H1 (cell line): ENCODE results near the gene MAGEB3. TPM values are rescaled to one million over a fixed set of nuclear protein-coding genes. Genes with fewer than 3 reads are reported as not detected.

Experiments used
- CTCF ChIA-PET: fragments of 300-600 bp; sonication (Branson Sonifier 250); formaldehyde crosslinking; loops from one replicate; lab custom pipeline; 2021; ENCODE audit not compliant: partially characterized antibody; lab: Charles Lee
- POLR2A ChIA-PET: fragments of 300-600 bp; sonication (Branson Sonifier 250); formaldehyde crosslinking; loops from one replicate; lab custom pipeline; 2021; ENCODE audit warnings: inconsistent platforms; ENCODE audit not compliant: partially characterized antibody; lab: Charles Lee
- DNase-seq, 2 experiments: peaks; one replicate each; pipeline versions ENCODE4 v3.0.0 to v3.0.0-alpha.2; 2010 to 2022; ENCODE audit warnings: low spot score in 2 of 2, low read depth in 1 of 2, mixed read lengths in 1 of 2
- FAIRE-seq: peaks from 2 replicates; lab custom pipeline; 2011; peaks lifted over from hg19 to GRCh38; lab: Jason Lieb, UNC
- H2AFZ ChIP-seq: 2 replicates; pipeline ENCODE4 v1.8.1; 2012; ENCODE audit warnings: low read length, inconsistent platforms
- H2AK5ac ChIP-seq: 2 replicates; pipeline ENCODE4 v1.6.1; 2013; ENCODE audit warnings: low read depth, low read length
- H2BK120ac ChIP-seq: replicated peaks from 2 replicates; pipeline ENCODE3; 2013; ENCODE audit warnings: low read depth, low read length, inconsistent platforms
- H2BK12ac ChIP-seq: 2 replicates; pipeline ENCODE4 v1.6.1; 2013; ENCODE audit warnings: low read depth, low read length
- H2BK15ac ChIP-seq: 2 replicates; pipeline ENCODE4 v1.6.1; 2013; ENCODE audit warnings: low read length
- H2BK20ac ChIP-seq: 2 replicates; pipeline ENCODE4 v1.6.1; 2013; ENCODE audit warnings: low read length
- H2BK5ac ChIP-seq: 2 replicates; pipeline ENCODE4 v1.6.1; 2013; ENCODE audit warnings: low read depth, low read length
- H3K14ac ChIP-seq: 2 replicates; pipeline ENCODE4 v1.6.1; 2013; ENCODE audit warnings: inconsistent platforms; ENCODE audit not compliant: insufficient read length
- H3K18ac ChIP-seq: 2 replicates; pipeline ENCODE4 v1.6.1; 2013; ENCODE audit warnings: low read length; ENCODE audit errors: extremely low read depth
- H3K23ac ChIP-seq: 2 replicates; pipeline ENCODE4 v1.6.1; 2013; ENCODE audit warnings: inconsistent platforms; ENCODE audit not compliant: insufficient read length
- H3K23me2 ChIP-seq: 2 replicates; pipeline ENCODE4 v1.6.1; 2013; ENCODE audit warnings: low read depth, low read length
- H3K27ac ChIP-seq: 2 replicates; pipeline ENCODE4 v1.6.1; 2011; ENCODE audit warnings: low read depth, low read length, inconsistent platforms
- H3K27me3 ChIP-seq, 4 experiments: replicated peaks in 1 of 4; 1 replicate in 1 of 4; 2 replicates in 3 of 4; pipeline versions ENCODE4 v1.6.1 to v1.8.1; 2011 to 2013; ENCODE audit warnings: low read length in 3 of 4, mild to moderate bottlenecking in 3 of 4, inconsistent platforms in 2 of 4, mixed read lengths in 2 of 4, moderate library complexity in 1 of 4; ENCODE audit not compliant: control insufficient read depth in 3 of 4, insufficient read depth in 3 of 4; ENCODE audit errors: extremely low read depth in 1 of 4
- H3K36me3 ChIP-seq, 4 experiments: 2 replicates each; pipeline versions ENCODE4 v1.6.1 to v1.8.1; 2011 to 2013; ENCODE audit warnings: mild to moderate bottlenecking in 4 of 4, low read length in 3 of 4, moderate library complexity in 2 of 4, control low read depth in 1 of 4, inconsistent platforms in 1 of 4; ENCODE audit not compliant: insufficient read depth in 4 of 4, control insufficient read depth in 2 of 4
- H3K4ac ChIP-seq: replicated peaks from 2 replicates; pipeline ENCODE3; 2013; ENCODE audit warnings: low read length, low read depth, mixed read lengths, inconsistent platforms; ENCODE audit not compliant: insufficient read length
- H3K4me1 ChIP-seq, 4 experiments: replicated peaks in 1 of 4; 1 replicate in 1 of 4; 2 replicates in 3 of 4; pipeline versions ENCODE4 v1.6.1 to v1.8.1; 2011 to 2013; ENCODE audit warnings: low read length in 3 of 4, inconsistent platforms in 2 of 4, mixed read lengths in 1 of 4; ENCODE audit not compliant: insufficient read depth in 4 of 4, control insufficient read depth in 3 of 4
- H3K4me2 ChIP-seq, 2 experiments: 2 replicates each; pipeline versions ENCODE4 v1.6.1 to v1.8.1; 2011 to 2013; ENCODE audit warnings: low read depth in 2 of 2, low read length in 2 of 2, control low read depth in 1 of 2, inconsistent platforms in 1 of 2, mild to moderate bottlenecking in 1 of 2; ENCODE audit not compliant: insufficient read depth in 1 of 2
- H3K4me3 ChIP-seq, 4 experiments: fragments of 200-600, 300-600 bp in 1 of 4; sonication (generic), shearing (Covaris generic), sonication (Bioruptor Twin) in 1 of 4; 2 replicates each; pipeline versions ENCODE4 v1.5.1 to v1.8.1; 2011 to 2016; ENCODE audit warnings: low read length in 4 of 4, low read depth in 3 of 4, control low read depth in 2 of 4, inconsistent platforms in 2 of 4, mild to moderate bottlenecking in 2 of 4, mixed read lengths in 1 of 4, moderate library complexity in 1 of 4; ENCODE audit not compliant: insufficient read depth in 2 of 4; ENCODE audit errors: extremely low read depth in 1 of 4
- H3K56ac ChIP-seq: replicated peaks from 2 replicates; pipeline ENCODE3; 2013; ENCODE audit warnings: low read depth, mild to moderate bottlenecking, mixed read lengths, low read length, inconsistent platforms; ENCODE audit not compliant: insufficient read length
- H3K79me1 ChIP-seq: 2 replicates; pipeline ENCODE4 v1.6.1; 2013; ENCODE audit warnings: low read depth, low read length, control low read depth
- H3K79me2 ChIP-seq, 2 experiments: 2 replicates each; pipeline versions ENCODE4 v1.6.1 to v1.8.1; 2012 to 2013; ENCODE audit warnings: low read length in 2 of 2, mild to moderate bottlenecking in 2 of 2, inconsistent platforms in 1 of 2; ENCODE audit not compliant: insufficient read depth in 2 of 2, control insufficient read depth in 1 of 2
- H3K9ac ChIP-seq, 4 experiments: replicated peaks in 1 of 4; 1 replicate in 1 of 4; 2 replicates in 3 of 4; pipeline versions ENCODE4 v1.6.1 to v1.8.1; 2011 to 2013; ENCODE audit warnings: low read depth in 3 of 4, low read length in 3 of 4, control low read depth in 2 of 4, mild to moderate bottlenecking in 2 of 4, moderate library complexity in 2 of 4, inconsistent platforms in 1 of 4; ENCODE audit errors: extremely low read depth in 1 of 4
- H3K9me3 ChIP-seq, 2 experiments: 2 replicates each; pipeline versions ENCODE4 v1.6.1 to v1.8.1; 2012 to 2013; ENCODE audit warnings: mild to moderate bottlenecking in 2 of 2, moderate library complexity in 2 of 2, control low read depth in 1 of 2, inconsistent platforms in 1 of 2, low read depth in 1 of 2, low read length in 1 of 2, mixed read lengths in 1 of 2; ENCODE audit not compliant: insufficient read depth in 2 of 2
- H4K20me1 ChIP-seq, 2 experiments: replicated peaks in 1 of 2; 2 replicates each; pipeline versions ENCODE3 to v1.8.1; 2011 to 2013; ENCODE audit warnings: inconsistent platforms in 2 of 2, low read length in 2 of 2, mild to moderate bottlenecking in 1 of 2; ENCODE audit not compliant: insufficient read depth in 2 of 2, control insufficient read depth in 1 of 2
- H4K5ac ChIP-seq: 2 replicates; pipeline ENCODE4 v1.6.1; 2013; ENCODE audit warnings: low read length, low read depth, mixed read lengths, inconsistent platforms; ENCODE audit not compliant: insufficient read length
- H4K8ac ChIP-seq: 2 replicates; pipeline ENCODE4 v1.8.0; 2013; ENCODE audit warnings: mild to moderate bottlenecking, moderate library complexity, low read length, inconsistent platforms; ENCODE audit not compliant: insufficient read depth; ENCODE audit errors: extremely low read depth
- H4K91ac ChIP-seq: replicated peaks from 2 replicates; pipeline ENCODE3; 2013; ENCODE audit warnings: low read length, mixed read lengths, inconsistent platforms; ENCODE audit not compliant: insufficient read length
- CHD1 ChIP-seq: IDR thresholded peaks from 2 replicates; pipeline ENCODE4 v1.6.1; 2012; ENCODE audit warnings: low read depth, low read length, improper control_type of control experiment
- CHD2 ChIP-seq: IDR thresholded peaks from 2 replicates; pipeline ENCODE4 v1.6.1; 2012; ENCODE audit warnings: low read length, improper control_type of control experiment
- GABPA ChIP-seq: IDR thresholded peaks from 2 replicates; pipeline ENCODE4 v1.6.1; 2011; ENCODE audit warnings: mild to moderate bottlenecking, low read length, moderate library complexity, borderline replicate concordance; ENCODE audit not compliant: insufficient read depth
- GTF2F1 ChIP-seq: IDR thresholded peaks from 2 replicates; pipeline ENCODE4 v1.6.1; 2012; ENCODE audit warnings: low read depth, low read length, improper control_type of control experiment, borderline replicate concordance
- KDM5A ChIP-seq: fragments of 200-600 bp; IDR thresholded peaks from 2 replicates; pipeline ENCODE4 v1.7.1; 2012; ENCODE audit warnings: mild to moderate bottlenecking, low read length, inconsistent platforms, mixed read lengths
- PHF8 ChIP-seq: fragments of 200-600 bp; sonication (generic); conservative IDR thresholded peaks from 2 replicates; pipeline ENCODE4 v1.7.1; 2012; ENCODE audit warnings: low read depth, mild to moderate bottlenecking, inconsistent platforms, low read length, moderate library complexity
- RAD21 ChIP-seq, 2 experiments: IDR thresholded peaks in 1 of 2; conservative IDR thresholded peaks in 1 of 2; 2 replicates each; pipeline ENCODE4 v1.6.1; 2011; ENCODE audit warnings: low read depth in 2 of 2, low read length in 2 of 2, improper control_type of control experiment in 1 of 2, inconsistent platforms in 1 of 2, mild to moderate bottlenecking in 1 of 2, moderate library complexity in 1 of 2
- TAF7 ChIP-seq: optimal IDR thresholded peaks from 2 replicates; pipeline ENCODE3; 2011; ENCODE audit warnings: low read depth, mild to moderate bottlenecking, inconsistent platforms, low read length, moderate library complexity, borderline replicate concordance
- TBP ChIP-seq: IDR thresholded peaks from 2 replicates; pipeline ENCODE4 v1.6.1; 2011; ENCODE audit warnings: low read depth, low read length, improper control_type of control experiment
- WGBS, 2 experiments: shearing (Covaris generic) in 1 of 2; methylation state at CpG; one replicate each; pipeline versions ENCODE4 v1.1.6 to v1.1.7; 2013 to 2015; ENCODE audit warnings: low lambda C conversion rate in 2 of 2, mixed read lengths in 2 of 2, inconsistent platforms in 1 of 2, low coverage in 1 of 2, missing lambda C conversion rate in 1 of 2; ENCODE audit not compliant: insufficient replicate concordance in 2 of 2, insufficient coverage in 1 of 2, insufficient read length in 1 of 2; ENCODE audit errors: extremely low coverage in 1 of 2, missing lambda C conversion rate in 1 of 2; 5-methylcytosine and 5-hydroxymethylcytosine counted together
- polyA plus RNA-seq, 7 experiments: library from polyadenylated mRNA; depleted of rRNA in 3 of 7; stranded (reverse) in 5 of 7; unstranded in 2 of 7; fragments of >200 nt in 5 of 7; fragments of 200-250 nt in 2 of 7; gene quantifications; 1 replicate in 5 of 7; 2 replicates in 1 of 7; 4 replicates in 1 of 7; pipeline versions ENCODE4 v1.2.1 to v1.2.3, GENCODE V29; 2011 to 2013; ENCODE audit warnings: missing spikeins in 2 of 7, mixed read lengths in 2 of 7
- total RNA-seq: library from RNA; stranded (reverse); fragmentation: NEBNext Ultra II Directional; extraction: Animal tissue kit (Norgen Biotek cat#: 25700); gene quantifications from 2 replicates; pipeline ENCODE4 v1.2.1, GENCODE V29; 2021
- TF ChIP-seq, protein P1 (sequence below): IDR thresholded peaks from 2 replicates; pipeline ENCODE4 v1.6.1; 2011; ENCODE audit warnings: low read length, improper control_type of control experiment
- TF ChIP-seq, protein P2 (sequence below): IDR thresholded peaks from 2 replicates; pipeline ENCODE4 v1.6.1; 2011; ENCODE audit warnings: low read depth, mild to moderate bottlenecking, low read length; ENCODE audit not compliant: insufficient read depth

The MAGEB3 gene
- total and polyA plus RNA-seq, 2 of the 8 experiments (the other 6 are each of a cell fraction or from before 2014, with no cell fraction given) = not detected

DNA sequence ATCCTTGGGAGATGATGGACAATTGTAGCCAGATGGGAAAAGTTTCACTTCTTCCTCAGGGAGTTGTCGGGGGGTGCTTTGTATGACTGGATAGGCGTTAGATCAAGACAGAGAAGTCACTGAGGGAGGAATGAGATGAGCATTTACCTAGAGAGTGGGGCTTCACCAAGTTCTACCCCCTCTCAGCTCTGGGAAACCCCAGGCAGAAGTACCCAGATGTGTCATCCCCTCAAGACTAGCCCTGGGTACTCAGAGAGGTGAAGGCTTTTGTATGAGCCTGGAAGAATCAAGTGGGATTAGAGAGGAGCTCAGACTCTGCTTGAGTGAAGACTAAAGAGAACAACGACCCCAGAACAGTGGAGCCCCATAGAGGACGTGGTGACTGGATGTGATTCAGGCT, 18.4 kb downstream of the MAGEB3 start:
- POLR2A ChIA-PET = no interaction called here
- H3K79me1 ChIP-seq = no peaks in the 10 kb centered on the region

More for the DNA sequence above, 18.4 kb downstream of the MAGEB3 start:
- Histone ChIP-seq H3K4me2 (no peak overlapping the region), H2BK120ac (no peak overlapping the region), H2AFZ (no peak overlapping the region), H2BK15ac (no peak overlapping the region), H4K8ac (no peak overlapping the region), H3K18ac (no peak overlapping the region), H2AK5ac (no peak overlapping the region), H3K4me3 (no peak overlapping the region), H3K79me2 (no peaks in the 10 kb centered on the region), H3K23me2 (no peaks in the 10 kb centered on the region), H4K20me1 (no peaks in the 10 kb centered on the region), H2BK5ac (no peak overlapping the region), H3K27ac (no peak overlapping the region), H3K36me3 (no peaks in the 10 kb centered on the region), H4K5ac (no peak overlapping the region), H3K56ac (no peak overlapping the region), H2BK20ac (no peak overlapping the region), H4K91ac (no peak overlapping the region), H3K4me1 (0 out of 7 replicates have a peak, but pooled peaks cover 0 to 4% (median 0%) of the 10 kb centered on the region in 4 experiments), H3K14ac (no peak overlapping the region), H3K9me3 (no peaks in the 10 kb centered on the region; a peak in 1 of 4 replicates), H3K27me3 (no peaks in the 10 kb centered on the region), H2BK12ac (no peak overlapping the region), H3K4ac (no peak overlapping the region), H3K23ac (no peak overlapping the region), H3K9ac (no peak overlapping the region)
- DNase-seq (no peak), FAIRE-seq (no peak)
- CTCF ChIA-PET = interaction anchor here (1.5 kb wide), 1 partner anchor 107 kb away, joined by 5 read pairs; no protein-coding TSS in a partner anchor
- 83% methylated on average over 4 of the region's 4 CpGs; no CpG with 5 or more reads in 1 of the 2 experiments for WGBS, 2 experiments
- TF ChIP-seq, protein P1, sequence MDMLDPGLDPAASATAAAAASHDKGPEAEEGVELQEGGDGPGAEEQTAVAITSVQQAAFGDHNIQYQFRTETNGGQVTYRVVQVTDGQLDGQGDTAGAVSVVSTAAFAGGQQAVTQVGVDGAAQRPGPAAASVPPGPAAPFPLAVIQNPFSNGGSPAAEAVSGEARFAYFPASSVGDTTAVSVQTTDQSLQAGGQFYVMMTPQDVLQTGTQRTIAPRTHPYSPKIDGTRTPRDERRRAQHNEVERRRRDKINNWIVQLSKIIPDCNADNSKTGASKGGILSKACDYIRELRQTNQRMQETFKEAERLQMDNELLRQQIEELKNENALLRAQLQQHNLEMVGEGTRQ = no peak
- TF ChIP-seq GTF2F1 = no peak
- TF ChIP-seq, protein P2, sequence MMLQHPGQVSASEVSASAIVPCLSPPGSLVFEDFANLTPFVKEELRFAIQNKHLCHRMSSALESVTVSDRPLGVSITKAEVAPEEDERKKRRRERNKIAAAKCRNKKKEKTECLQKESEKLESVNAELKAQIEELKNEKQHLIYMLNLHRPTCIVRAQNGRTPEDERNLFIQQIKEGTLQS = no peak
- no peak for TF ChIP-seq RAD21 (IDR thresholded peaks at IDR 0.05 in 1 of 2, conservative IDR thresholded peaks at IDR 0.05 in 1 of 2; ENCODE audit: low read depth in 2 of 2, low read length in 2 of 2)
- no peak for TF ChIP-seq KDM5A
- no peak for TF ChIP-seq GABPA
- TF ChIP-seq TAF7 = no peak
- TF ChIP-seq CHD1 = no peak
- TF ChIP-seq PHF8 = no peak
- TF ChIP-seq CHD2 = no peak
- TF ChIP-seq TBP = no peak
